H1 (cell line): ENCODE data around the gene FLVCR2. TPM values are rescaled to one million over a fixed set of nuclear protein-coding genes. Genes with fewer than 3 reads are reported as not detected.

Source experiments
- BCL11A ChIP-seq, 2 experiments: IDR thresholded peaks; one replicate each; pipeline ENCODE4 v1.6.1; 2011; ENCODE audit warnings: low read depth in 2 of 2, low read length in 2 of 2, mild to moderate bottlenecking in 2 of 2
- BRCA1 ChIP-seq: IDR thresholded peaks from 2 replicates; pipeline ENCODE4 v1.6.1; 2012; ENCODE audit warnings: low read depth, low read length, improper control_type of control experiment
- FOSL1 ChIP-seq: IDR thresholded peaks from 2 replicates; pipeline ENCODE4 v1.6.1; 2011; ENCODE audit warnings: mild to moderate bottlenecking, low read depth, low read length, moderate library complexity; ENCODE audit not compliant: insufficient read depth
- JUND ChIP-seq: IDR thresholded peaks from 2 replicates; pipeline ENCODE4 v1.6.1; 2011; ENCODE audit warnings: mild to moderate bottlenecking, improper control_type of control experiment, low read length
- KDM1A ChIP-seq: fragments of 200-600, 300-600 bp; sonication (generic); IDR thresholded peaks from 2 replicates; pipeline ENCODE4 v1.7.1; 2016; ENCODE audit warnings: mild to moderate bottlenecking, low read length, borderline replicate concordance
- KDM5A ChIP-seq: fragments of 200-600 bp; IDR thresholded peaks from 2 replicates; pipeline ENCODE4 v1.7.1; 2012; ENCODE audit warnings: mild to moderate bottlenecking, low read length, inconsistent platforms, mixed read lengths
- POLR2AphosphoS5 ChIP-seq: IDR thresholded peaks from 2 replicates; pipeline ENCODE4 v1.6.1; 2011; ENCODE audit warnings: low read depth, low read length
- RNF2 ChIP-seq: fragments of 200-900, 300-1000 bp; sonication (generic); IDR thresholded peaks from 2 replicates; pipeline ENCODE4 v1.7.1; 2016; ENCODE audit warnings: borderline replicate concordance, low read depth, mild to moderate bottlenecking, antibody characterized with exemption, low read length; ENCODE audit not compliant: poor library complexity, severe bottlenecking; ENCODE audit errors: missing control alignments
- SRF ChIP-seq: IDR thresholded peaks from 2 replicates; pipeline ENCODE4 v1.6.1; 2011; ENCODE audit warnings: mild to moderate bottlenecking, low read depth, low read length, moderate library complexity
- TBP ChIP-seq: IDR thresholded peaks from 2 replicates; pipeline ENCODE4 v1.6.1; 2011; ENCODE audit warnings: low read depth, low read length, improper control_type of control experiment
- polyA plus RNA-seq, 7 experiments: library from polyadenylated mRNA; depleted of rRNA in 3 of 7; stranded (reverse) in 5 of 7; unstranded in 2 of 7; fragments of >200 nt in 5 of 7; fragments of 200-250 nt in 2 of 7; gene quantifications; 1 replicate in 5 of 7; 2 replicates in 1 of 7; 4 replicates in 1 of 7; pipeline versions ENCODE4 v1.2.1 to v1.2.3, GENCODE V29; 2011 to 2013; ENCODE audit warnings: missing spikeins in 2 of 7, mixed read lengths in 2 of 7
- total RNA-seq: library from RNA; stranded (reverse); fragmentation: NEBNext Ultra II Directional; extraction: Animal tissue kit (Norgen Biotek cat#: 25700); gene quantifications from 2 replicates; pipeline ENCODE4 v1.2.1, GENCODE V29; 2021
- TF ChIP-seq, protein P1 (sequence below): IDR thresholded peaks from 2 replicates; pipeline ENCODE4 v1.6.1; 2011; ENCODE audit warnings: low read depth, mild to moderate bottlenecking, low read length; ENCODE audit not compliant: insufficient read depth

The FLVCR2 gene
- total and polyA plus RNA-seq, 2 of the 8 experiments (the other 6 are each of a cell fraction or from before 2014, with no cell fraction given) = 7.1 to 8.2 TPM

DNA sequence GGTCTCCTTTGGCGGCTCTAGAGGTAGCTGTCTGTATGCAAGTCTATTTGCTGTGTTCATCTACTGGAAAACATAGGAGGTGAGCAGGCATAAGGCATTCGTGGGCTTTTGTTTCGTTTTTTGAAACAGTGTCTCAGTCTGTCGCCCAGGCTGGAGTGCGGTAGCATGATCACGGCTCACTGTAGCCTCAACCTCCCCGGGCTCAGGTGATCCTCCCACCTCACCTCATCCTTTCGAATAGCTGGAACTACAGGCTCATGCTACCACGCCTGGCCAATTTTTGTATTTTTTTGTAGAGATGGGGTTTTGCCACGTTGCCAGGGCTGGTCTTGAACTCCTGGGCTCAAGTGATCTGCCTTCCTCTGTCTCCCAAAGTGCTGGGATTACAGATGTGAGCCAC lies 27.5 kb downstream of the FLVCR2 start (continued):
- TF ChIP-seq, protein P1, sequence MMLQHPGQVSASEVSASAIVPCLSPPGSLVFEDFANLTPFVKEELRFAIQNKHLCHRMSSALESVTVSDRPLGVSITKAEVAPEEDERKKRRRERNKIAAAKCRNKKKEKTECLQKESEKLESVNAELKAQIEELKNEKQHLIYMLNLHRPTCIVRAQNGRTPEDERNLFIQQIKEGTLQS = no peak
- TF ChIP-seq RNF2 (no peak), SRF (no peak), FOSL1 (no peak), BRCA1 (no peak), KDM5A (no peak), JUND (no peak), KDM1A (no peak), TBP (no peak), POLR2AphosphoS5 (no peak), BCL11A (IDR thresholded peaks at IDR 0.05; ENCODE audit: low read depth in 2 of 2, low read length in 2 of 2) (no peak)
